Neuronal stem cell (in vitro differentiated cells): ENCODE results near the gene FRS2.

Experiments
- DNase-seq: peaks from one replicate; pipeline ENCODE4 v3.0.0-alpha.2; 2013; ENCODE audit warnings: low spot score
- H2AFZ ChIP-seq: one replicate; pipeline ENCODE4 v1.6.1; 2013; ENCODE audit warnings: mild to moderate bottlenecking, low read length, inconsistent platforms
- H2AK5ac ChIP-seq: 2 replicates; pipeline ENCODE4 v1.6.1; 2013; ENCODE audit warnings: low read depth, mild to moderate bottlenecking, inconsistent platforms, low read length, moderate library complexity, mixed read lengths
- H2BK120ac ChIP-seq: 2 replicates; pipeline ENCODE4 v1.6.1; 2013; ENCODE audit warnings: low read depth, mild to moderate bottlenecking, inconsistent platforms, low read length, moderate library complexity, mixed read lengths
- H2BK12ac ChIP-seq: one replicate; pipeline ENCODE4 v1.6.1; 2013; ENCODE audit warnings: low read length, inconsistent platforms
- H2BK15ac ChIP-seq: 2 replicates; pipeline ENCODE4 v1.6.1; 2013; ENCODE audit warnings: mild to moderate bottlenecking, low read length, inconsistent platforms, mixed read lengths
- H2BK5ac ChIP-seq: one replicate; pipeline ENCODE4 v1.6.1; 2013; ENCODE audit warnings: inconsistent platforms, mild to moderate bottlenecking, low read length, moderate library complexity
- H3K14ac ChIP-seq: one replicate; pipeline ENCODE4 v1.6.1; 2013; ENCODE audit warnings: low read length, inconsistent platforms
- H3K18ac ChIP-seq: 2 replicates; pipeline ENCODE4 v1.6.1; 2013; ENCODE audit warnings: low read length, inconsistent platforms
- H3K23ac ChIP-seq: 2 replicates; pipeline ENCODE4 v1.6.1; 2013; ENCODE audit warnings: low read depth, mild to moderate bottlenecking, mixed read lengths, low read length, inconsistent platforms; ENCODE audit not compliant: poor library complexity
- H3K27ac ChIP-seq: replicated peaks from 3 replicates; pipeline ENCODE4 v1.5.1; 2013; ENCODE audit warnings: low read length, inconsistent platforms
- H3K27me3 ChIP-seq, 3 experiments: 2 replicates each; pipeline ENCODE4 v1.6.1; 2013; ENCODE audit warnings: low read length in 3 of 3, mild to moderate bottlenecking in 2 of 3, inconsistent platforms in 1 of 3, low read depth in 1 of 3, mixed read lengths in 1 of 3, moderate library complexity in 1 of 3; ENCODE audit not compliant: control insufficient read depth in 3 of 3, insufficient read depth in 3 of 3
- H3K36me3 ChIP-seq, 2 donors: replicated peaks in 1 of 2; 2 replicates each; pipeline ENCODE4 v1.6.1; 2013; ENCODE audit warnings: low read length in 2 of 2; ENCODE audit not compliant: control insufficient read depth in 2 of 2, insufficient read depth in 2 of 2
- H3K4ac ChIP-seq: 2 replicates; pipeline ENCODE4 v1.6.1; 2013; ENCODE audit warnings: inconsistent platforms, mild to moderate bottlenecking, low read length, moderate library complexity
- H3K4me1 ChIP-seq, 2 donors: 1 replicate in 1 of 2; 2 replicates in 1 of 2; pipeline ENCODE4 v1.6.1; 2013; ENCODE audit warnings: low read length in 2 of 2, low read depth in 1 of 2; ENCODE audit not compliant: control insufficient read depth in 2 of 2, insufficient read depth in 1 of 2
- H3K4me2 ChIP-seq: one replicate; pipeline ENCODE4 v1.6.1; 2013; ENCODE audit warnings: mild to moderate bottlenecking, low read length, inconsistent platforms; ENCODE audit not compliant: insufficient read depth, poor library complexity, severe bottlenecking
- H3K4me3 ChIP-seq, 2 donors: 2 replicates each; pipeline ENCODE4 v1.5.1; 2013; ENCODE audit warnings: low read length in 2 of 2, mild to moderate bottlenecking in 2 of 2, inconsistent platforms in 1 of 2, moderate library complexity in 1 of 2
- H3K79me1 ChIP-seq: one replicate; pipeline ENCODE4 v1.6.1; 2013; ENCODE audit warnings: low read depth, mild to moderate bottlenecking, inconsistent platforms, low read length, moderate library complexity
- H3K9ac ChIP-seq: one replicate; pipeline ENCODE4 v1.6.1; 2013; ENCODE audit warnings: mild to moderate bottlenecking, low read depth, low read length, inconsistent platforms; ENCODE audit not compliant: poor library complexity
- H3K9me3 ChIP-seq, 2 donors: replicated peaks in 1 of 2; 2 replicates each; pipeline versions ENCODE3 to v1.6.1; 2013; ENCODE audit warnings: low read length in 2 of 2, mild to moderate bottlenecking in 2 of 2, inconsistent platforms in 1 of 2, low read depth in 1 of 2, mixed read lengths in 1 of 2, moderate library complexity in 1 of 2; ENCODE audit not compliant: control insufficient read depth in 2 of 2, insufficient read depth in 1 of 2
- H4K8ac ChIP-seq: one replicate; pipeline ENCODE4 v1.6.1; 2013; ENCODE audit warnings: low read depth, mild to moderate bottlenecking, inconsistent platforms, low read length, moderate library complexity
- H4K91ac ChIP-seq: one replicate; pipeline ENCODE4 v1.6.1; 2013; ENCODE audit warnings: low read length, low read depth, mild to moderate bottlenecking, inconsistent platforms; ENCODE audit not compliant: poor library complexity
- WGBS, 2 donors: extraction: QIAGEN DNeasy Blood & Tissue Kit; methylation state at CpG; one replicate each; pipeline ENCODE4 v1.1.7; 2013; ENCODE audit warnings: missing lambda C conversion rate in 2 of 2, mixed read lengths in 1 of 2; ENCODE audit not compliant: insufficient read length in 2 of 2, insufficient replicate concordance in 1 of 2; ENCODE audit errors: extremely low coverage in 2 of 2; 5-methylcytosine and 5-hydroxymethylcytosine counted together

FRS2 gene

DNA sequence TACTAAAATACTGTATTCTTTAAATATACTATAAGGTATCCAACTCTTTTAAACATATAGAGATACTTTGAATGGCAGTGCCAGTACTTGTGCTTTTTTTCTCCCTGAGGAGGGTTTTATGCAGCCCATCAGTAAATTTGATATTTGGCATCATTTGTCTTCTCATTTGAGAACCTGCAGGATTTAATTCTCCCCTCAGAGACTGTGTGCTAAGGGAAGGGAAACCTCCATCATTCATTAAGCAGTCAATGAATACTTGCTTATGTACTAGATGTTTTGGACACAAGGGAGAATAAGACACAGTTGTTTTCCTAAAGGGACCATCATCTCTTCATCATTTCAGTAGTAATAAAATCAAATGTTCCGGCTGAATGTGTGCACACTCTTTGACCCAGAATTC, 40.8 kb downstream of the FRS2 start:
- Histone ChIP-seq H2BK120ac (no peak overlapping the region), H2BK15ac (no peak overlapping the region), H3K27ac (no peak overlapping the region), H3K4ac (no peak overlapping the region), H3K36me3 (peaks cover 0 to 5% of the 10 kb centered on the region in 2 donors), H2AFZ (no peak overlapping the region), H3K9me3 (no peaks in the 10 kb centered on the region), H3K4me2 (no peak overlapping the region), H2AK5ac (no peak overlapping the region), H3K4me1 (peaks cover 10 to 26% of the 10 kb centered on the region in 2 donors), H3K4me3 (no peak overlapping the region), H2BK12ac (no peak overlapping the region), H3K9ac (no peak overlapping the region), H3K23ac (no peak overlapping the region), H3K79me1 (no peaks in the 10 kb centered on the region), H2BK5ac (no peak overlapping the region), H3K27me3 (no peaks in the 10 kb centered on the region), H3K14ac (no peak overlapping the region), H4K91ac (no peak overlapping the region), H3K18ac (no peak overlapping the region), H4K8ac (no peak overlapping the region)
- no CpG with 5 or more reads among the region's 1 CpG for WGBS, 2 donors
- no peak for DNase-seq

DNA sequence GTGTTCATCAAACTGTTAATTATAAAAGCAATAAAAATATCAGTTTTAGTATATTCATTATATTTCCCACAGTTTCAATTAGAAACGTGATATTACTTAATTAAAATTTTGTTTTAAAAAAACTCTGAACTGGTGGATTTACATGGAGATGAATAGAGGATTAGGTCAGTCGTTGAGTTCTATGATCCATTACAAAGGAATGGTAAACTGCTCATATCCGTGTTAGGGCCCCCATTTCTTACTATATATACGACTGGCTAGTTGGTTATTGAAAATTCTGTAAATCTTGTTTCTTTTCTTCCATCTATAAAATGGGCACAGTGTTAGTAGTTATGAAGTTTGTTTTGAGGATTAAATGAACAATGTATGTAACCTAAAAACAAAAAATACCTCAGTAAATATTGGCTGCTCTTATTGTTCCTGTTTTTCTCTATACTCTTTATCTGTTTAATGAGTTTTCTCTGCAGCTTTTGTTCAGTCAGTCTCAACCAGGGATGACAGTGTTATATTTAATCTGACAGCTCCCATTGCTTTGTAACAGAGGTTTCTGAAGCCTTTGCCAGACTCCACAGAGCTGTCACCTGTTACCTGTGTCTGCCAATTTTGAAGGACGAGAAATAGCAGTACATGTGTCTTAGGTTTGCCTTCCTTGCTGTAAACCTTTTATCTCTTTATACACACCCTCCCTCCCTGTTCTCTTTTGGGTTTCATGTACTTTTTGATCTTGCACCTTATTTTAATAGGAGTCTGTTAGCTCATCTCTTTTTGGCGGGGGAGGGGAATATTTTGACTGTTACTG, 41.5 kb downstream of the FRS2 start:
- no CpG with 5 or more reads among the region's 6 CpGs for WGBS, 2 donors
- no peak overlapping the region for H2AFZ ChIP-seq
- H3K4ac ChIP-seq: no peak overlapping the region
- no peaks in the 10 kb centered on the region for H3K9me3 ChIP-seq
- no peak overlapping the region for H2BK5ac ChIP-seq
- peaks cover 0 to 5% of the 10 kb centered on the region in 2 donors for H3K36me3 ChIP-seq
- no peak overlapping the region for H2BK15ac ChIP-seq
- H3K9ac ChIP-seq: no peak overlapping the region
- H2BK12ac ChIP-seq: no peak overlapping the region
- H3K14ac ChIP-seq: no peak overlapping the region
- peaks cover 10 to 26% of the 10 kb centered on the region in 2 donors for H3K4me1 ChIP-seq
- H3K4me3 ChIP-seq: no peak overlapping the region
- no peak overlapping the region for H3K18ac ChIP-seq
- no peak overlapping the region for H3K23ac ChIP-seq
- no peak overlapping the region for H4K91ac ChIP-seq
- no peaks in the 10 kb centered on the region for H3K27me3 ChIP-seq
- H2AK5ac ChIP-seq: no peak overlapping the region
- no peak overlapping the region for H2BK120ac ChIP-seq
- H4K8ac ChIP-seq: no peak overlapping the region
- no peak overlapping the region for H3K27ac ChIP-seq
- no peak overlapping the region for H3K4me2 ChIP-seq
- H3K79me1 ChIP-seq: no peaks in the 10 kb centered on the region
- DNase-seq: no peak

DNA sequence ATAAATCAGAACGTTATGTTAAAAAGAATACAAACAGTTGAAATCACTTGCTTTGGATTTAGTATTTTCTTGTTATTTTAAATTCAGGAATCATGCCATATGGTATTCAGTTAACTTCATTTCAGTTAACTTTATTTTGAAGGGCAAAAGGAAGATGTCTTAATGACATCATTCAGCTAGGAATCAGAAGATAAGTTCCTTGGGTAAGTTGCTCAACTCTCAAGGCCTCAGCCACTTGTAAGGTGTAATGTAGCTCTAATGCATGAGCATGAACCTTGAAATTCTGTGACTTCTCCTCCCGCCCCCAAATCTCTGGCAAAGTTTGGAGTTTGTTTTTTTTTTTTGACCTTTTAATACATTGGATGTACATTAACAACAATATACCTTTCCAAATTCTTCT, 42.6 kb downstream of the FRS2 start:
- H3K4me3 ChIP-seq: no peak overlapping the region
- H3K9ac ChIP-seq: no peak overlapping the region
- WGBS, 2 donors: no CpG with 5 or more reads among the region's 2 CpGs

DNA sequence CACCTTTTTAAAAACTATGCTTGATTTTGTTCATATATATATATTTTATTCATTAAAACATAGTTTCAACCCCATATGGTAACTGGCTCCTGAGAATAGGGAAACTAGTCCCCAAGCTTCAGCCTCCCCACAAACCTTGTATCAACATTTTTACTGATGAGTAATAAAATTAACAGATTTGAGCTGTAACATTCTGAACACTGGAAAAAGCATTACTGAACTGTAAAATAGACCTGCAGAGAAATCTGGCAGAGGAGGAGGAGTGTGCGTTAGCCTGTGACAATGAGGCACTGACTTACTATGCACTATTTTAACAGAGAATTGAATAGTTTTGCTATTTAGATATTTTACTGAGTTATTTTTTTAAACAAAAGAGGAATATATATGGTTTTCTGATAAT, 43.1 kb downstream of the FRS2 start:
- no peak for DNase-seq
- H4K91ac ChIP-seq: no peak overlapping the region
- no peaks in the 10 kb centered on the region for H3K79me1 ChIP-seq
- peaks cover 10 to 26% of the 10 kb centered on the region in 2 donors for H3K4me1 ChIP-seq
- H3K36me3 ChIP-seq: peaks cover 0 to 3% of the 10 kb centered on the region in 2 donors
- no peak overlapping the region for H3K4me3 ChIP-seq
- WGBS, 2 donors: no CpG with 5 or more reads among the region's 1 CpG
- no peak overlapping the region for H3K23ac ChIP-seq
- no peak overlapping the region for H2AFZ ChIP-seq
- no peak overlapping the region for H3K18ac ChIP-seq
- no peak overlapping the region for H2AK5ac ChIP-seq
- H3K27ac ChIP-seq: no peak overlapping the region
- no peak overlapping the region for H3K4me2 ChIP-seq
- no peak overlapping the region for H3K9ac ChIP-seq
- H3K9me3 ChIP-seq: no peaks in the 10 kb centered on the region
- H2BK12ac ChIP-seq: no peak overlapping the region
- H2BK120ac ChIP-seq: no peak overlapping the region
- H4K8ac ChIP-seq: no peak overlapping the region
- H3K4ac ChIP-seq: no peak overlapping the region
- H3K14ac ChIP-seq: no peak overlapping the region
- no peak overlapping the region for H2BK5ac ChIP-seq
- no peaks in the 10 kb centered on the region for H3K27me3 ChIP-seq
- H2BK15ac ChIP-seq: no peak overlapping the region

More for the DNA sequence above, 42.6 kb downstream of the FRS2 start:
- peaks cover 0 to 3% of the 10 kb centered on the region in 2 donors for H3K36me3 ChIP-seq
- DNase-seq: no peak
- H3K14ac ChIP-seq: no peak overlapping the region
- no peak overlapping the region for H2AFZ ChIP-seq
- H2BK5ac ChIP-seq: no peak overlapping the region
- no peak overlapping the region for H3K23ac ChIP-seq
- H3K4ac ChIP-seq: no peak overlapping the region
- no peak overlapping the region for H4K91ac ChIP-seq
- no peak overlapping the region for H2BK15ac ChIP-seq
- H3K27me3 ChIP-seq: no peaks in the 10 kb centered on the region
- no peak overlapping the region for H4K8ac ChIP-seq
- no peak overlapping the region for H3K4me2 ChIP-seq
- H2AK5ac ChIP-seq: no peak overlapping the region
- no peak overlapping the region for H2BK12ac ChIP-seq
- no peak overlapping the region for H2BK120ac ChIP-seq
- peaks cover 10 to 26% of the 10 kb centered on the region in 2 donors for H3K4me1 ChIP-seq
- no peak overlapping the region for H3K18ac ChIP-seq
- no peaks in the 10 kb centered on the region for H3K9me3 ChIP-seq
- no peaks in the 10 kb centered on the region for H3K79me1 ChIP-seq
- H3K27ac ChIP-seq: no peak overlapping the region
